GM06990 (cell line): ENCODE results near the gene PPFIA1.

Experiments used
- DNase-seq: peaks from one replicate; pipeline ENCODE4 v3.0.0-alpha.2; 2011; ENCODE audit not compliant: insufficient read length; ENCODE audit errors: extremely low read depth
- H3K27me3 ChIP-seq: replicated peaks from 2 replicates; pipeline ENCODE4 v1.6.0; 2011; ENCODE audit warnings: low read length; ENCODE audit not compliant: control insufficient read depth, insufficient read depth
- H3K36me3 ChIP-seq: 2 replicates; pipeline ENCODE4 v1.5.1; 2011; ENCODE audit warnings: low read length; ENCODE audit not compliant: control insufficient read depth, insufficient read depth
- H3K4me3 ChIP-seq: replicated peaks from 2 replicates; pipeline ENCODE4 v1.5.1; 2011; ENCODE audit warnings: low read depth, mild to moderate bottlenecking, control low read depth, low read length
- CTCF ChIP-seq: IDR thresholded peaks from 2 replicates; pipeline ENCODE4 v1.5.1; 2011; ENCODE audit warnings: low read length, control low read depth, mild to moderate bottlenecking, inconsistent platforms; ENCODE audit not compliant: insufficient read depth, poor library complexity, severe bottlenecking

PPFIA1 gene

GRCh38 chr11:70427436-70427835, 156.9 kb downstream of the PPFIA1 start:
- H3K36me3 ChIP-seq, result no peaks in the 10 kb centered on the region
- no peak overlapping the region for H3K4me3 ChIP-seq
- DNase-seq, result no peak
- TF ChIP-seq CTCF, result no peak
- H3K27me3 ChIP-seq, result no peaks in the 10 kb centered on the region

- no peaks in the 10 kb centered on the region for H3K36me3 ChIP-seq
- no peak for DNase-seq
- TF ChIP-seq CTCF, result no peak
- H3K27me3 ChIP-seq, result no peaks in the 10 kb centered on the region
- no peak overlapping the region for H3K4me3 ChIP-seq
Measured at GRCh38 chr11:70428701-70429427, 158.4 kb downstream of the PPFIA1 start.

GRCh38 chr11:70429428-70429705, 158.9 kb downstream of the PPFIA1 start:
- Histone ChIP-seq H3K27me3 (no peaks in the 10 kb centered on the region), H3K36me3 (no peaks in the 10 kb centered on the region), H3K4me3 (no peak overlapping the region)
- no peak for TF ChIP-seq CTCF
- no peak for DNase-seq

- no peak for TF ChIP-seq CTCF
- Histone ChIP-seq H3K27me3 (no peaks in the 10 kb centered on the region), H3K4me3 (no peak overlapping the region), H3K36me3 (no peaks in the 10 kb centered on the region)
- DNase-seq, result no peak
Measured at GRCh38 chr11:70429724-70430521, 159.4 kb downstream of the PPFIA1 start.

GRCh38 chr11:70430671-70431574, 160.4 kb downstream of the PPFIA1 start:
- no peak overlapping the region for H3K4me3 ChIP-seq
- H3K27me3 ChIP-seq, result no peaks in the 10 kb centered on the region
- no peaks in the 10 kb centered on the region; the same call in 1 of the 2 replicates for H3K36me3 ChIP-seq
- TF ChIP-seq CTCF, result no peak
- no peak for DNase-seq
